ENCODE data around the gene HAX1.
"Not testable (repeated sequence)": the region's sequence is repeated elsewhere in the genome, so short reads cannot be mapped to it uniquely, and the experiment has no call there.

HAX1 gene

DNA sequence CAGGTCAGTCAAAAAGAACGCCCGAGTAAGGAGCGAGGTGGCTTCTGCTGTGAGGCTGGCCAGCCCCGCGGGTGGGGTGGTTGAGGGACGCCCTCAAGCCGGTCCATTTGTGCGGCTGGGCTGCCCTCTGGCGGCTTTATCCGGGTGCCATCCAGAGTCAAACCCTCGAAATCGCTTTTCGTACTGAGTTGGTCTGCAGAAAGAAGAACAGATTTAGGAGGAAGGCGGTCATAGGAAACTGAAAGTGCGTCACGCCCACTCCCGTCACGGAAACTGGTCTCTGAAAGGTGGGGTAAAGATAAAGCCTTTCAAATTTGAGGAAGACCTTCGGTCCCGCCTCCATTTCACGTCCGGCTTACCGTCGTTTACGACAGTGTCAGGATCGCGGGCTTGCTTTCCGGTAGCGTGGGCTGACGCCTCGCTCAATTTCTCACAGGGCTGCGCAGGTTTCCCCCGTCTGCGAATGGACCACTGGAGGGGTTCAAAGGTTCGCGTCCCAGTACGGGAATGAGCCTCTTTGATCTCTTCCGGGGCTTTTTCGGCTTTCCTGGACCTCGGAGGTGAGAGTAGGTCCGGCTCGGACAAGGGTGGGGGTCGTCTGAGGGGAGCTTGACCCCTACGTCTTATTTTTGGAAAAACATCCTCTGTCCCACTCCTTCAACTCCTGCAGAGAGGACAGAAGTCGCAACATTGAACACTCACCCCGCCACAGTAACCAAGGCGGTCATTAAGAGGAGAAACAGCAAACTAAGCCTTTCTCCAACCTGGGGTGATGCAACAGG lies at the start of gene HAX1:
Gene HAX1, plus strand, starts transcription at position 413 of the 782 bp plus-strand sequence. Its CDS starts 95 bp downstream, at position 508.
- peak; percentile 97 to 98 for DNase-seq (ENCODE audit: low read depth in 2 of 2)

DNA sequence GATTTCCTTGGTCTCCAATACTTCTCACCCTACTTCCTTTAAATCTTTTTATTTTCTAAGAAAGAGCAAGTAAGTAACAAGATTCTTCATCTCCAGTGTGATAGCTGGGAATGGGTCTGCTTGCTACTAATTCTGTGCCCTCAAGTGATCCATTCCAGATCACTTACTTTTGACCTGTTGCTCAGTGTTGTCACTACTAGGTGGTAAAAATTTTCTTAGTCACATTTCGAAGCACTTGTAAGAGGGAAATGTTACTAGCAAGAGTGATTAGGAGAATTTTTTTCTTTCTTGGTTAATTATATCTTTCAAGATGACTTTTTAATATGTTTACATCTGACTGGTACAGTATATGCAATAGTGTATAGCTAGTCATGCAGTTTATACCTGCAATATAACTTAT lies 49.5 kb upstream of the HAX1 start:
- DNase-seq (ENCODE audit: low read depth in 2 of 2): no peak

DNA sequence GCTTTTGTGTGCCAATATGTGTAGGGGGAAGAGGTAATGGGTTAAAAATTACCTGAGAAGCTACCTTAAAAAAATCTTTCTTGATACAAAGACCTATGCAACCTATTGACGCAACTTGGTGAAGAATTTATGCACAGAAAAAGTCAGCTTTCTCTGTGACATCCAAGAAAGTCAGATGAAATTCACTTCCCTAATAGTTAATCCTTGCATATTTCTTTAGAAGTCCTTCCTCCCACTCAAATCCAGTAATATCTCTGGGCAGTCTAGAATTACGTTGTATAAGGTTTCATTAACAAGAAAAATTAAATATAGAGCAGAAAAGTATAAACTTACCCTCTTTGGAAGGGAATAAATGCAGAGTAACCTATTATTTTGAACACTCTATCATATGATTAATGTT lies 48.8 kb upstream of the HAX1 start:
- DNase-seq (ENCODE audit: low read depth in 2 of 2): no peak

DNA sequence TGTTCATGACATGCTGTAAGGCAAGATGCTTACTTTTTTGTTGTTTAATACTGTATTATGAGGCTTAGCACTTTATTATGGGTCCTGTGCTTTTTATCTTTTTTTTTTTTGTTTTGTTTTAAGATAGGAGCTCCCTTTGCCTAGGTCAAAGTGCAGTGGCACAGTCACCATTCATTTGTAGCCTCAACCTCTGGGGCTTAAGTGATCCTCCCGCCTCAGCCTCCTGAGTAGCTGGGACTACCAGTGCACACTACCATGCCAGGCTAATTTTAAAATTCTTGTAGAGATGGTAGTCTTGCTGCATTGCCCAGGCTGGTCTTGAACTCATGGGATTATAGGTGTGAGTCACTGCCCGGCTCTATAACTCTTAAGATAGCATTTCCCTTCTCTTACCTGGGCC lies 47.1 kb upstream of the HAX1 start:
- no peak for DNase-seq (ENCODE audit: low read depth in 2 of 2)

DNA sequence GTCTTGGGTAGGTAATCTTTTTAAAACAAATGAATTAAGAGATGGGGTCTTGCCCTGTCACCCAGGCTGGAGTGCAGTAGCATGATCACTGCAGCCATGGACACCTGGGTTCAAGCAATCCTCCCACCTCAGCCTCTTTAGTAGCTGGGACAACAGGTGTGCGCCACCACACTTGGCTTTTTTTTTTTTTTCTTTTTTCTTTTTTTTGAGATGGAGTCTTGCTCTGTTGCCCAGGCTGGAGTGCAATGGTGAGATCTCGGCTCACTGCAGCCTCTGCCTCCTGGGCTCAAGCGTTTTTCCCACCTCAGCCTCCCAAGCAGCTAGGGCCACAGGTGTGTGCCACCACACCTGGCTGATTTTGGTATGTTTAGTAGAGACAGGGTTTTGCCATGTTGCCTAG lies 41.3 kb upstream of the HAX1 start:
- DNase-seq (ENCODE audit: low read depth in 2 of 2): not testable (repeated sequence)

DNA sequence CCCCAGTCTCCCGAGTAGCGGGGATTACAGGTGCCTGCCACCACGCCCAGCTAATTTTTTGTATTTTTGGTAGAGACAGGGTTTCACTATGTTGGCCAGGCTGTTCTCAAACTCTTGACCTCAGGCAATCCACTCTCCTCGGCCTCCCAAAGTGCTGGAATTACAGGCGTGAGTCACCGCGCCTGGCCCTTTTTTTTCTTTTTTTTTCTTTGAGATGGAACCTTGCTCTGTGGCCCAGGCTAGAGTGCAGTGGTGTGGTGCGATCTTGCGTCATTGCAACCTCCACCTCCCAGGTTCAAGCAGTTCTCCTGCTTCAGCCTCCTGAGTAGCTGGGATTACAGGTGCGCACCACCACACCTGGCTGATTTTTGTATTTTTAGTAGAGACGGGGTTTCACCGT lies 39.3 kb upstream of the HAX1 start:
- DNase-seq (ENCODE audit: low read depth in 2 of 2): not testable (repeated sequence)

DNA sequence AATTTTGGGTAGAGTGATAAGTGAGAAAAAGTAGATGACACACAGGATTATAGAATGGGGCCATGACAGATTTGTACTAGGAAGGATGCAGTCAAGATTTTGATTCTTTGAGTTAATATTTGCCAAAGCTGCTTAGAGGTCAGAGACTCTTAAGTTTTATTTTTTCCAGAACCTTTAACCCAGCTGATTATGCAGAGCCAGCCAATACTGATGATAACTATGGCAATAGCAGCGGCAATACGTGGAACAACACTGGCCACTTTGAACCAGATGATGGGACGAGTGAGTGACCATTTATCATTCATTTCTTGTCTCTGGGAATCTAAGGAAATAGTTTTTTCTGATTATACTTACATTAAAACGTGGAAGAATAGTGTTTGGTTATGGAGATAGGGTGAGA lies 35.6 kb upstream of the HAX1 start:
- no peak for DNase-seq (ENCODE audit: low read depth in 2 of 2)

DNA sequence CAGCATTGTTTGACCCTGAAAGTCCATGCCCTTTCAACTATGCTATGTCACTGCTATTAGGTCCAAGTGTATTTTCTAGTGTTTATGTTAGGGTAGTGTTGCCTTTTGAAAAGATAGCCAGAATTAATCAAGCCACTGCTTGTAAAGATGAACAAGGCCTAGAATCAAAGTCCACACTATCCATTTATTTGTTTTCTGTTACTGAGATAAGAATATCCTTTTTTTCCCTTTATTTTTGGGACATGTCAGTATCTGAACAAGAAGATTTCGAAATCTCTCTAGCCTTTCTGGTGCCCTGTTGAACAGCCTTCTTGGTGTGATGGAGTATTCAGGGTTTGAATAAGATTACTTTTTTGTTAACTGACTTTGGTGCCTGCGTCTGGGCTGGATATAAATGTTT lies 35.0 kb upstream of the HAX1 start:
- DNase-seq (ENCODE audit: low read depth in 2 of 2): no peak

DNA sequence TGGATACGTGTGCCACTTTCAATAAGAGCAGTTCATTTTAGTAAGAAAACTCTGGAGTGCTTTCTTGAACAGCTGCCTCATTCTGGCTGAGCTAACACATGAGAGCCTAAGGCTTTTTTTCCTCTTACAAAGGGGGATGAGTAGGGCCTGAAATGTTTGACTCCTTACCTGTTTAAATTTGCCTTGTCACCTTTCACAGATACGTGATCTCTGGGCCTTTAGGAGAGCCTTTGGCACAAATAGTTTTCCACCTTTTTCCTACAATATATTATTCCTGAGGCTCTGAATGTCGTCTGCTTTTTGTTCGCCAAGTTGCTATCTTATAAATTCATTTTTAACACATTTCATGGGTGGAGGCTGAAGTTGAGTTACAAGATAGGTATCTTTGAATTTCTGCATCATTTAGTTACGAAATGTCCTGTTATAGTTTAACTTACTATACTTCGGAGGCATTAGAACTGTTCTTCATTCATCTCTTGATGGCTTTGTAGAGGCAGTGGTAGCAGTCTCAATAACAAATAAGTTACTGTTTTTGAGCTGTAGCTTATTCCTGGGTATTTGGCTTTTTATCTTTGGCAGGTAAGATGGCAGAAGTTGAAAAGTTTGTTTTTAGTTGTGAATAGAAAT lies 34.4 kb upstream of the HAX1 start:
- no peak for DNase-seq (ENCODE audit: low read depth in 2 of 2)

DNA sequence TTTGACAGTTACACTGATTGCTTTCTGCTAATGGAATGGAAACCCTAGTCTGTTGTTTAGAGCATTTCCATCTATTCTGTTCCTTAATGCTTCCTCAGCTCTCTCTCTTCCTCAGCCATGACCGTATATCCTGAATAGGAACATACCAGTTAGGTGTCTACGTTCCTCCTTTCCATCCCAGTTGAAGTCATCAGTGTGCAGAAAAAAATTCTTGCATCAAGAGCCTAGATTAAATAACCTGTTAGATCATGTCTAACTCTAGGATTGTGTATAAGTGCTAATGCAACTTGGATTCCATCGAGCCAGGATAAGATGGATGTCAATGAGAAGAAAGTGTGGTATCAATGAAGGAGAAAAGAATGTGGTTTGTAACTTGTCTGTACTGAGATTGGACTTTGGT lies 32.9 kb upstream of the HAX1 start:
- no peak for DNase-seq (ENCODE audit: low read depth in 2 of 2)

DNA sequence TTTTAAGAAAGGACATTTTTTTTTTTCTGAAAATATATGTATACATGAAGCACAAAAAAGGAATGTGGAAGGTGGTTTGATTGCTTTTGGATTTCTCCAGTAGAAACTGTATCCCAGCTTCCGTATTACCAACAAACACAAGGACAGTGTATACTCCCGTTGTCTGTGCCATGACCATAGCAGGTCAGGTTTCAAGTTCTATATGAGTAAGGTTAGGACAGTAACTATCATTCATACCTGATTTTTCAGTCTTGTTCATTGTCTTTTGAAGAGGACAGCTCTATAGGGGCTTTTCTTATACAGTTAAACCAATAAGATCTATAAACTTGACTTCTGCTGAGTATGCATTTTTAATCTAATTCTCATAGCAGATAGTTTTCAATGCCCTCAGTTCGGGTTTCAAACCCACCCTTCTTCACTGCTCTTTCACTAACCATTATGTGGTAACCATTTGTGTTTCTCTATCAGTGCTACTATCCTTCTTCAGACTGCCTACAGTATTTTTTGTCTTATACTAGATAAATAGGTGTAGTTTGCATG lies 32.1 kb upstream of the HAX1 start:
- no peak for DNase-seq (ENCODE audit: low read depth in 2 of 2)

DNA sequence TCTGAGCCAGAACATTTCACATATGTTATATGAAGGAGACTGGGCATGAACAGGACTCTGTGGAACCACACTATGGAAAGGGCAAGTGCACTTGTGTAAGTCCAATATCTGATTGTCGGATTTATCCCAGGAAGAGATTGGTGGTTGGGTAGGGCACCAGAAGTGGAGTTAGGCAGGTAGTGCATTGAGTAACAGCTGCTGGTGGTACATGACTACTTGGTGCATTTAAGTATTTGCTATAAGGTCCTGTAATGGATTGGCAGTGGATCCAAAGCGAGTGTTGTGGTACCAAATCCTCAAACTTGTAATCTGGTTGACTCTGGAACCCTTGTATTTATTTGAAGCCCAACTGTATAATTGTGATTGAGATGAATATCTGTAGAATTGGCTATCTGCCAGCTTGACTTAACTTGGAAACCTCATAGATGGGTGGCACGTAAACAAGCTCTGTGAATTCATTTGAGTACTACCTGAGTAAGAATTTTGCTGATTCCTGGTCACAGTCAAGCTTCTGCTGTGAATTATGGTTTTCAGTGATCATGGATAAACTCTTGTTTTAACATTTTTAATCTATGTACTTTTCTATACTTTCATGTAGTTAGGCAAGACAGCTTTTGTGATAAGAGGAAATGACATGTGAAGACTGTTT lies 30.6 kb upstream of the HAX1 start:
- DNase-seq (ENCODE audit: low read depth in 2 of 2): no peak

DNA sequence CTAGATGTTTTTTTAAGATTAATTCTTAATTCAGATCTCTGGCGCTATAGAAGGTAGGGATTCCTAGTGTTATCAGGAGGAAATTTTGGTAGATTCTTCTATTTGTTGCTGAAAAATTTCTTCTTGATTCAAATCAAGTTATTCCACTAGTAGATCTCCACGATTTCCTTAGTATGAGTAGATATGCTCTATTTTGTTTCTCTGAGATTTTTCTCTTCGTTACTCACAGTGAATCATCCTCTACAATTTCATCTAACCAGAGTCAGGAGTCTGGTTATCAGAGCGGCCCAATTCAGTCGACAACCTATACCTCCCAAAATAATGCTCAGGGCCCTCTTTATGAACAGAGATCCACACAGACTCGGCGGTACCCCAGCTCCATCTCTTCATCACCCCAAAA lies 18.8 kb upstream of the HAX1 start:
- no peak for DNase-seq (ENCODE audit: low read depth in 2 of 2)

DNA sequence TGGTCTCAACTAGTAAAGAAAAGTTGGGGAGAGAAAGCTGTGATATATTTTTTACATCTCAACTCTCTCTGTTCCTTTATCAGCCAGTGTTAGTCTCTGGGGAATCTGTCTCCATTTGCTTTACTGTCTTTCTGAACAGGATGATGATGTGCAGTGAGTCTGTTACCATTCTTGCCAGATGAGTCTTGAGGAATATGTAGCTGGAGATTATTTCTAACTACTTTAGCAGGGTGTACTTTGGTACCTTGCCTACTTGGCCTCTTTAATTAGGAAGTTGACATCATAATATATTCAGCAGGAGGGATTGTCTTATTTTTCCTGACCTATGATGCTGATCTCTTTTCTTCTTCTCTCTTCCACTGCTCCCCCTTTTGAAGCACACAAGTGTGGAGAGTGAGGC lies 15.7 kb upstream of the HAX1 start:
- no peak for DNase-seq (ENCODE audit: low read depth in 2 of 2)

DNA sequence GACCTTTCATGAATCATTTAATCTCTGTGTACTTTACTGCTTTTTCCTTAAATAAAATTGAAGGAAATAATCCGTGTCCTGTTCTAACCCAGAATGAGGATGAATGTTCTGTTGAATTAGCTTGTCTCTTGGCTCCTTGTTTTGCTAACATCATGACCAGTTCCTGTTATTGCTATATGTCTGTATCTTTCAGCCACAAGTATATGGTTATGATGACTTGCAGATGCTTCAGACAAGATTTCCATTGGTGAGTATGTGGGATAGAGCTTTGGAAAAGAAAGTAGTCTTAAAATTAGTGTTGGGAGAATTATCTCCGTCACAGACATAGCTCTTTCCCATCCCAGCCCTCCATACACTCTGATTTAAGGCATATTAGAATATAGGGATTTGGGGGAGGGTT lies 13.6 kb upstream of the HAX1 start:
- no peak for DNase-seq (ENCODE audit: low read depth in 2 of 2)

DNA sequence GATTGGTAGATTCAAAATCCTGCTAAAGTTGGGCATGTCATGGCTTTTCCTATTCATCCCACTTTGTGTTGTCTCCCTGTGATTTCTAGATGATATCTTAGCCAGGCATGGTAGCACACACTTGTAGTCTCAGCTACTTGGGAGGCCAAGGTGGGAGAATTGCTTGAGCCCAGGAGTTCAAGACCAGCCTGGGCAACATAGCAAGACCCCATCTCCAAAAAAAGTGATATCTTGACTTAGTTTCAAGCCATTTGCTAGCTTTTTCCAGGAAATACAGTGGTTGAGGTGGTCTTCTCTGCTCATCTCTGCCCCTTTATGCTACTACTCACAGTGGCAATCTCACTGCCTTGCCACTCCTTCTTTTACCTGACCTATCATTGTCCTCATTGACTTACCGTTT lies 12.3 kb upstream of the HAX1 start:
- DNase-seq (ENCODE audit: low read depth in 2 of 2): no peak

DNA sequence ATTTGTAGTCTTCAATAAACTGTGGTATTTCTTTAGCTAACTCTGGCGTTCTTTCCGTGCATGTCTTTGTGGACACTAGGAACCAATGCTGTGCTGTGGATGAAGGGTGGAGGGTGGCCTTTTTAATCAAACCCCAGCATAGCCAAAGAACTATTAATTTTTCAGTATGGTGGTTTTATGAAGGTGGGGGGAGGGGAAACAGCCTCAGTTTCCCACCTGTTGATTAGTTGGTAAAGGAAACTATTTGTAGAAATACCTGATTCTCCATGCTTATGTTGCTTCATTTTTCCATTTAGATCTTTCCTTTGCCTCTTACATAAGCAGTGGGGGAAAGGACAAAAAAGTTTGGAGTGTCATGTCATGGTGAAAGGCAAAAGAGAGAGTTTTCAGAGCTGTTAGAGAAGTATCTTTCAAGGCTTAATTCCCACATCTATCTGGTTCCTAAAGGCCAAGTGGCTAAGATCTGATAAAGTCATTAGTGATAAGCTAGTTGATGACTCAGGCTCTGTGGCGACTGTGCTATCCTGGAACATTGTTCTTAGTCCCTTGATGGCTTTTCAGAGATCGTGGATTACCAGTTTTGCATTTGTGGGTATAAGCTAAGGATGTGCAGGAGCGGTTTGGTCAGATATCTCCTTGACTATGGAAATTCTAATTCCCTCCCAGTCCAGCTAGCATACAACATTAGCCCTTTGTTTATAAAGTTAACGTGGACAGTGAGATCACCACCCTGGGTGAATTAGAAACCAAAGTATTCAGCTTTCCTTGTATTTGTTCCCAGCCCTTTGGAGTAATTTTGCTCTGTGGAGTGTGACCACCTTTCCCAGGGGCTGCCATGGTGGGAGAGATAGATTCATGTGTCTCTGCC lies 8.7 kb upstream of the HAX1 start:
- no peak for DNase-seq (ENCODE audit: low read depth in 2 of 2)

DNA sequence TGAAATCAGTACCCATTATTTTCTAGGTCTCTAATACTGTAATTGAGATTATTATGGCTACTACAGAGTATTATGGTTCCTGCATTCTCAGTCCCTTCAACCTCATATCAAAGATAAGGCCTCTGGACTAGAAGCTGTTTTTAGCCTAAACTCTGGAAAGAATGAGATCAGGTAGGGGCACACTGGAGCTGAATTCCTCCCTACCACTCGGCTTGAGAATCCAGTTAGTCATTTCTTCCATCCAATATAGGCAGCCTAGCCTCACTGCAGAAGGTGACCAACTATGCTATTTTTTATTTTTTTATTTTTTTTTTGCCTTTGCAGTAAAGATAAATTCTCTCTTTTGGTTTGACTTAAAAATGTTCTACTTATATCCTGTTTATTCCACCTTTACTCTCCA lies 8.0 kb upstream of the HAX1 start:
- no peak for DNase-seq (ENCODE audit: low read depth in 2 of 2)

DNA sequence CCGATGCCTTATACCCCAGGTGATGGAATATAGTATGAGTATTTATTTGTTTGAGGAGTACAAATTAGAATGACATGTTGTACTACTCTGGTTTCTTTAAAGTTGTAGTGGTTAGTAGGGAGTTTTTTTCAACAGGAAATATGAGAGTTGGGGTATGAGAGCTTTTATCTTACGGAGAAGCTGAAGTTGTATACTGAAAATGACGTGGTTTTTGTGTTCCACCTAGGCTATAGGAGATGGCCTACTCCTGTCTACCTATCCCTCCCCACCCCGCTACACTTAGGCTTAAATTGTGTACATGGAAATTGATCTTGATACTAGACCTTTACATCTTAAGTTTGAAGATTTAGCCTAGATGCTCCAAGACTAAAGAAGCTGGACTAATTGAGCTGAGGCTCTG lies 6.8 kb upstream of the HAX1 start:
- DNase-seq (ENCODE audit: low read depth in 2 of 2): no peak

DNA sequence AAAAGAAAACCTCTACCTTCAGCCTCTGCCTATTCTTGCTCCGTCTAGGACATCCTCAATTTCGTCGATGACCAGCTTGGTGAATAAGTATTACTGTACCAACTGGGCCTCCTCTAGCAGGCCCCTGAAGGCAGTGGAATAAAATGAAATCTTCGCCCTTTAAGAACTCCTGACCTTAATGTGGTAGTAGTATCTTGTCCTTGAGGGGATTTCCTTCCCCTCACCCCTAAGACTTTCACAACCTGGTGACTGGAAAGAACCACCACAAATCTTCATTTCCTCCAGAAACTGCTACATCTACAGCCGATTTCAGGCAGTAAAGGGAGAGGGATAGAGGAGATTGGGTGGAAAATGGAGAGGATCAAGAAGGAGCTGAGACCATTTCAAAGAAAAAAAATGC lies 1.6 kb upstream of the HAX1 start:
- no peak for DNase-seq (ENCODE audit: low read depth in 2 of 2)

DNA sequence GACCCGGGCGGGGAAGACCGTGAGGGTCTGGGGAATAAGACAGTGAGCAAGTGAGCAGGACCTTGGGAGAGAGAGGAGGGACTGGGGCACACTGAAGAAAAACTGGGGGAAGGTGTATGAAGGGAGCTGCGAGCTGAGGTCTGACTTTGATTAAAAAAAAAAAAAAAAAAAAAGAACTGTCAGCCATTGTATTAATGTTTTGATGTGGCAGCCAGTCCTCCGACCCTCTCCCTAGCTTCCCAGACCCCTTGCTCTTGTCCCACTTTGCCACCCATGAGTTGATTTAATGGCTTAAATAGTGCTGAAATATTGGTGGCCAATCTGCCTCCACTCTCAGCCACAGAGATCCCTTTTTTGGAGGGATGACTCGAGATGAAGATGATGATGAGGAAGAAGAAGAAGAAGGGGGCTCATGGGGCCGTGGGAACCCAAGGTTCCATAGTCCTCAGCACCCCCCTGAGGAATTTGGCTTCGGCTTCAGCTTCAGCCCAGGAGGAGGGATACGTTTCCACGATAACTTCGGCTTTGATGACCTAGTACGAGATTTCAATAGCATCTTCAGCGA lies 652 bp downstream of the HAX1 start:
- DNase-seq (ENCODE audit: low read depth in 2 of 2): no peak

DNA sequence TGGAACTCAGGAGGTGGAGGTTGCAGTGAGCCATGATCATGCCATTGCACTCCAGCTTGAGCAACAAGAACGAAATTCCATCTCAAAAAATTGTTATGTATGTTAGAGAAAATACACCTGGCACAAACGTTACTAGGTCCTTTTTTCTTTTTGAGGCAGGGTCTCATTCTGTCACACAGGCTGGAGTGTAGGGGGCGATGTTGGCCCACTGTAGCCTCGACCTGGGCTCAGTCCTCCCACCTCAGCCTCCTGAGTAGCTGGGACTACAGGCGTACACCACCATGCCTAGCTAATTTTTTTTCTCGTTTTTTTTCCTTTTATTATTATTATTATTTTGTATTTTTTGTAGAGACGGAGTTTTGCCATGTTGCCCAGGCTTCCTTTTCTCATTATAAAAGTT lies 4.4 kb downstream of the HAX1 start:
- peak in 1 of 2 experiments; percentile 13 for DNase-seq (ENCODE audit: low read depth in 2 of 2)
